ENCODE data around the gene CRIP1. TPM values are rescaled to one million over a fixed set of nuclear protein-coding genes. Genes with fewer than 3 reads are reported as not detected.

The CRIP1 gene
- polyA plus RNA-seq, 1 donor from 2014 or later, result 1,925 TPM

- H3K27me3 Mint-ChIP-seq, result peaks cover 7% of the 10 kb centered on the region
- H3K27ac Mint-ChIP-seq, result no peak overlapping the region
- peaks cover 0 to 6% (median 2%) of the 10 kb centered on the region in 3 donors for H3K4me1 Mint-ChIP-seq
- H3K9me3 Mint-ChIP-seq, result no peaks in the 10 kb centered on the region
- H3K36me3 Mint-ChIP-seq, result no peaks in the 10 kb centered on the region
- H3K4me3 Mint-ChIP-seq, result peak overlapping the region in 1 of 4 donors; percentile 37
Observed at GRCh38 chr14:105472486-105472991, 14.1 kb upstream of the CRIP1 start.

GRCh38 chr14:105473033-105473676 is 13.5 kb upstream of the CRIP1 start:
- Mint-ChIP-seq H3K9me3 (no peaks in the 10 kb centered on the region), H3K4me3 (peak overlapping the region; percentile 67 to 93 (median 84)), H3K4me1 (peaks cover 0 to 6% (median 2%) of the 10 kb centered on the region in 3 donors), H3K27me3 (peaks cover 7% of the 10 kb centered on the region), H3K27ac (peak overlapping the region in 1 of 3 donors; percentile 92), H3K36me3 (no peaks in the 10 kb centered on the region)

GRCh38 chr14:105473677-105474482 is 12.8 kb upstream of the CRIP1 start:
- peaks cover 0 to 6% (median 2%) of the 10 kb centered on the region in 3 donors for H3K4me1 Mint-ChIP-seq
- H3K27ac Mint-ChIP-seq, result peak overlapping the region; percentile 35 to 92 (median 86)
- peaks cover 7% of the 10 kb centered on the region for H3K27me3 Mint-ChIP-seq
- no peaks in the 10 kb centered on the region for H3K9me3 Mint-ChIP-seq
- peak overlapping the region; percentile 67 to 93 (median 84) for H3K4me3 Mint-ChIP-seq
- H3K36me3 Mint-ChIP-seq, result no peaks in the 10 kb centered on the region

GRCh38 chr14:105474483-105475268 is 12.0 kb upstream of the CRIP1 start, which contains the start of gene CRIP2:
Gene CRIP2 (plus strand): TSS chr14:105474821. CDS start chr14:105474863, 42 bp downstream.
- Mint-ChIP-seq H3K9me3 (no peaks in the 10 kb centered on the region), H3K4me1 (peaks cover under 1 to 7% (median 2%) of the 10 kb centered on the region in 3 donors), H3K27me3 (peaks cover 7% of the 10 kb centered on the region), H3K36me3 (no peaks in the 10 kb centered on the region), H3K27ac (peak within 1 kb of the TSS; percentile 35 to 97 (median 86)), H3K4me3 (peak within 1 kb of the TSS; percentile 78 to 93 (median 84))

GRCh38 chr14:105475269-105476096 is 11.2 kb upstream of the CRIP1 start:
- Mint-ChIP-seq H3K36me3 (no peaks in the 10 kb centered on the region), H3K27me3 (peaks cover 7% of the 10 kb centered on the region), H3K27ac (peak overlapping the region in 2 of 3 donors; percentile 31 to 97), H3K9me3 (no peaks in the 10 kb centered on the region), H3K4me3 (peak overlapping the region; percentile 41 to 78 (median 76)), H3K4me1 (peaks cover 4 to 14% (median 5%) of the 10 kb centered on the region in 3 donors)

GRCh38 chr14:105476097-105476830 is 10.4 kb upstream of the CRIP1 start:
- H3K27me3 Mint-ChIP-seq, result peaks cover 7% of the 10 kb centered on the region
- peak overlapping the region in 1 of 3 donors; percentile 97 for H3K27ac Mint-ChIP-seq
- peak overlapping the region in 3 of 4 donors; percentile 68 to 86 (median 78) for H3K4me3 Mint-ChIP-seq
- H3K4me1 Mint-ChIP-seq, result peaks cover 10 to 18% (median 12%) of the 10 kb centered on the region in 3 donors
- H3K9me3 Mint-ChIP-seq, result no peaks in the 10 kb centered on the region
- no peaks in the 10 kb centered on the region for H3K36me3 Mint-ChIP-seq

GRCh38 chr14:105476831-105477659 is 9.6 kb upstream of the CRIP1 start:
- Mint-ChIP-seq H3K27ac (peak overlapping the region in 2 of 3 donors; percentile 84 to 97), H3K4me3 (peak overlapping the region; percentile 38 to 86 (median 64)), H3K36me3 (no peaks in the 10 kb centered on the region), H3K9me3 (no peaks in the 10 kb centered on the region), H3K27me3 (peaks cover 7% of the 10 kb centered on the region), H3K4me1 (peaks cover 15 to 20% (median 17%) of the 10 kb centered on the region in 3 donors)

GRCh38 chr14:105477660-105478397 is 8.9 kb upstream of the CRIP1 start:
- Mint-ChIP-seq H3K4me3 (peak overlapping the region in 3 of 4 donors; percentile 71 to 78 (median 72)), H3K27me3 (peaks cover 7% of the 10 kb centered on the region), H3K27ac (peak overlapping the region in 2 of 3 donors; percentile 84 to 97), H3K4me1 (peaks cover 17 to 27% (median 21%) of the 10 kb centered on the region in 3 donors), H3K36me3 (no peaks in the 10 kb centered on the region), H3K9me3 (no peaks in the 10 kb centered on the region)

- peaks cover 17 to 27% (median 21%) of the 10 kb centered on the region in 3 donors for H3K4me1 Mint-ChIP-seq
- peak overlapping the region in 1 of 3 donors; percentile 100 for H3K27ac Mint-ChIP-seq
- H3K4me3 Mint-ChIP-seq, result no peak overlapping the region
- no peaks in the 10 kb centered on the region for H3K9me3 Mint-ChIP-seq
- no peaks in the 10 kb centered on the region for H3K36me3 Mint-ChIP-seq
- H3K27me3 Mint-ChIP-seq, result peaks cover 7% of the 10 kb centered on the region
Observed at GRCh38 chr14:105478398-105479251, 8.1 kb upstream of the CRIP1 start.

- Mint-ChIP-seq H3K9me3 (no peaks in the 10 kb centered on the region), H3K4me1 (peaks cover 17 to 31% (median 24%) of the 10 kb centered on the region in 3 donors), H3K36me3 (no peaks in the 10 kb centered on the region), H3K27ac (peak overlapping the region; percentile 59 to 100 (median 100)), H3K27me3 (peaks cover 7% of the 10 kb centered on the region), H3K4me3 (peak overlapping the region; percentile 45 to 92 (median 72))
Observed at GRCh38 chr14:105479431-105480158, 7.1 kb upstream of the CRIP1 start.

Data from IgD-negative memory B cell (primary cell).